HEK293 (cell line): Measurements from ENCODE around the gene HSCB.

Experiments
- CTCF ChIA-PET: fragments of 350-600 bp; formaldehyde crosslinking; extraction: SDS; loops from one replicate; lab custom pipeline; 2021; ENCODE audit warnings: antibody characterized with exemption; lab: Yijun Ruan, JAX
- POLR2A ChIA-PET: fragments of 300-600 bp; formaldehyde crosslinking; extraction: SDS; loops from one replicate; lab custom pipeline; 2020; ENCODE audit warnings: antibody characterized with exemption, inconsistent platforms; lab: Yijun Ruan, JAX
- H3K27ac ChIP-seq: fragments of 200-500 bp; sonication (Bioruptor generic); 2 replicates; pipeline ENCODE4 v1.5.1; 2014; ENCODE audit warnings: low read depth, low read length, control low read depth, inconsistent platforms; ENCODE audit errors: extremely low read depth
- H3K36me3 ChIP-seq, 2 experiments: fragments of 200-500 bp in 1 of 2; sonication (Bioruptor generic) in 1 of 2; 1 replicate in 1 of 2; 2 replicates in 1 of 2; pipeline ENCODE4 v1.5.1; 2014 to 2017; ENCODE audit warnings: inconsistent platforms in 2 of 2, low read length in 2 of 2; ENCODE audit not compliant: control insufficient read depth in 2 of 2, insufficient read depth in 1 of 2
- H3K4me1 ChIP-seq: fragments of 200-500 bp; sonication (Bioruptor generic); 2 replicates; pipeline ENCODE4 v1.5.1; 2014; ENCODE audit warnings: mild to moderate bottlenecking, low read length, inconsistent platforms; ENCODE audit not compliant: control insufficient read depth, insufficient read depth
- H3K4me3 ChIP-seq: 2 replicates; pipeline ENCODE4 v1.5.1; 2011; ENCODE audit warnings: low read depth, mild to moderate bottlenecking, control low read depth, low read length, moderate library complexity
- H3K9me3 ChIP-seq: fragments of 200-500 bp; sonication (Bioruptor generic); 2 replicates; pipeline ENCODE4 v1.5.1; 2014; ENCODE audit warnings: low read depth, low read length, inconsistent platforms; ENCODE audit not compliant: control insufficient read depth, insufficient read depth
- BCL11A ChIP-seq: fragments of 450-650 bp; formaldehyde crosslinking; IDR thresholded peaks from 2 replicates; pipeline ENCODE4 v1.5.1; 2016; ENCODE audit warnings: low read depth, missing biosample characterization, missing genetic modification characterization
- KLF9 ChIP-seq: fragments of 450-650 bp; formaldehyde crosslinking; IDR thresholded peaks from 2 replicates; pipeline ENCODE4 v1.5.1; 2016; ENCODE audit warnings: missing biosample characterization, missing genetic modification characterization, low read depth
- PRDM4 ChIP-seq: fragments of 450-650 bp; formaldehyde crosslinking; IDR thresholded peaks from 2 replicates; pipeline ENCODE4 v1.5.1; 2017; ENCODE audit warnings: missing biosample characterization, missing genetic modification characterization
- SCRT1 ChIP-seq: fragments of 450-650 bp; formaldehyde crosslinking; IDR thresholded peaks from 2 replicates; pipeline ENCODE4 v1.5.1; 2016; ENCODE audit warnings: missing biosample characterization, missing genetic modification characterization, borderline replicate concordance
- ZBTB20 ChIP-seq: fragments of 450-650 bp; formaldehyde crosslinking; IDR thresholded peaks from 2 replicates; pipeline ENCODE4 v1.5.1; 2016; ENCODE audit warnings: missing biosample characterization, missing genetic modification characterization
- ZBTB26 ChIP-seq: fragments of 450-650 bp; formaldehyde crosslinking; optimal IDR thresholded peaks from 2 replicates; pipeline ENCODE3; 2016; ENCODE audit warnings: missing biosample characterization, mild to moderate bottlenecking, missing genetic modification characterization
- ZIC2 ChIP-seq: fragments of 450-650 bp; formaldehyde crosslinking; IDR thresholded peaks from 2 replicates; pipeline ENCODE4 v1.5.1; 2016; ENCODE audit warnings: missing biosample characterization, missing genetic modification characterization
- ZNF175 ChIP-seq: fragments of 450-650 bp; formaldehyde crosslinking; IDR thresholded peaks from 2 replicates; pipeline ENCODE4 v1.5.1; 2016; ENCODE audit warnings: missing biosample characterization, missing genetic modification characterization
- ZNF2 ChIP-seq: fragments of 450-650 bp; formaldehyde crosslinking; IDR thresholded peaks from 2 replicates; pipeline ENCODE4 v1.5.1; 2016; ENCODE audit warnings: missing biosample characterization, missing genetic modification characterization
- ZNF248 ChIP-seq: fragments of 450-650 bp; formaldehyde crosslinking; IDR thresholded peaks from 2 replicates; pipeline ENCODE4 v1.5.1; 2017; ENCODE audit warnings: missing biosample characterization, missing genetic modification characterization
- ZNF266 ChIP-seq: fragments of 450-650 bp; formaldehyde crosslinking; IDR thresholded peaks from 2 replicates; pipeline ENCODE4 v1.5.1; 2016; ENCODE audit warnings: missing biosample characterization, missing genetic modification characterization, low read depth
- ZNF488 ChIP-seq: fragments of 450-650 bp; formaldehyde crosslinking; IDR thresholded peaks from 2 replicates; pipeline ENCODE4 v1.5.1; 2016; ENCODE audit warnings: missing biosample characterization, missing genetic modification characterization
- ZNF514 ChIP-seq: fragments of 450-650 bp; formaldehyde crosslinking; IDR thresholded peaks from 2 replicates; pipeline ENCODE4 v1.5.1; 2016; ENCODE audit warnings: missing biosample characterization, missing genetic modification characterization
- ZNF558 ChIP-seq: fragments of 450-650 bp; formaldehyde crosslinking; IDR thresholded peaks from 2 replicates; pipeline ENCODE4 v1.5.1; 2016; ENCODE audit warnings: missing biosample characterization, missing genetic modification characterization
- ZNF596 ChIP-seq: fragments of 450-650 bp; IDR thresholded peaks from 2 replicates; pipeline ENCODE4 v1.5.0; 2018; ENCODE audit warnings: missing biosample characterization, mild to moderate bottlenecking, missing genetic modification characterization, moderate library complexity
- ZNF664 ChIP-seq: fragments of 450-650 bp; formaldehyde crosslinking; IDR thresholded peaks from 2 replicates; pipeline ENCODE4 v1.5.1; 2016; ENCODE audit warnings: missing biosample characterization, missing genetic modification characterization
- ZNF677 ChIP-seq: fragments of 450-650 bp; IDR thresholded peaks from 2 replicates; pipeline ENCODE4 v1.5.0; 2018; ENCODE audit warnings: missing biosample characterization, mild to moderate bottlenecking, missing genetic modification characterization, moderate library complexity
- ZSCAN5A ChIP-seq: fragments of 450-650 bp; formaldehyde crosslinking; IDR thresholded peaks from 2 replicates; pipeline ENCODE4 v1.5.1; 2016; ENCODE audit warnings: missing biosample characterization, missing genetic modification characterization
- TF ChIP-seq, protein P1 (sequence below): fragments of 450-650 bp; formaldehyde crosslinking; IDR thresholded peaks from 2 replicates; pipeline ENCODE4 v1.5.1; 2016; ENCODE audit warnings: missing biosample characterization, missing genetic modification characterization
- TF ChIP-seq, protein P2 (sequence below): fragments of 450-650 bp; formaldehyde crosslinking; IDR thresholded peaks from 2 replicates; pipeline ENCODE4 v1.5.1; 2016; ENCODE audit warnings: missing biosample characterization, missing genetic modification characterization

HSCB gene

DNA sequence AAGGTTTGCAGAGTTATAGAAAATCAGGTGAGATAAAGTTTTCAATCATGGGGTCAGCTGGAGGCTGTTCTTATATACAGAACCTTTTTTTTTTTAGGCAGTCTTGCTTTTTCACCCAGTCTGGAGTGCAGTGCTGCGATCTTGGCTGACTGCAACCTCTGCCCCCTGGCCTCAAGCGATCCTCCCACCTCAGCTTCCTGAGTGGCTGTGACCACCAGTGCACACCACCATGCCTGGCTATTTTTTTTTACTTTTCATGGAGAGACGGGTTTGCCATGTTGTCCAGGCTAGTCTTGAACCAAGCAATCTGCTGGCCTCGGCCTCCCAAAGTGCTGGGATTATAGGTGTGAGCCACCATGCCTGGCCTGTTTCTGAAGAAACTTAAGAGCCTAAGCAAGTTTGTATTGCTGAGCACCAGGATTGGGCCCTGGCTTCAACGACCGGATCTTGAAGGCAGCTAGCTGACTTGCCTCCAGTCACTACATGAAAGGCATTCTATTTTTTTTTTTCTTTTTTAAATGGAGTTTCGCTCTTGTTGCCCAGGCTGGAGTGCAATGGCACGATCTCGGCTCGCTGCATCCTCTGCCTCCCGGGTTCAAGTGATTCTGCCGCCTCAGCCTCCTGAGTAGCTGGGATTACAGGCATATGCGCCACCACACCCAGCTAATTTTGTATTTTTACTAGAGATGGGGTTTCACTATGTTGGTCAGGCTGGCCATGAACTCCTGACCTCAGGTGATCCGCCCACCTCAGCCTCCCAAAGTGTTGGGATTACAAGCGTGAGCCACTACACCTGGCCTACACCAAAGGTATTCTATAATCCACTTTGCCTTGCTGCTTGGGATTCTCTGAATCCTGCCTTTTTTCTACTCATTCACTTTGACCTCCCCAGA lies 50.9 kb downstream of the HSCB start:
- ChIA-PET CTCF (interaction anchor here (0.6 to 0.9 kb wide), 5 partner anchors 15 to 980 kb away, joined by 3 to 5 read pairs (median 3); no protein-coding TSS in a partner anchor), POLR2A (interaction anchor here (1.1 to 3.6 kb wide), 2 partner anchors 7 to 16 kb away, joined by 6 to 22 read pairs; partner anchors contain the start of gene XBP1)
- H3K36me3 ChIP-seq: peaks cover 53 to 68% of the 10 kb centered on the region in 2 experiments
- no peaks in the 10 kb centered on the region for H3K9me3 ChIP-seq
- no peaks in the 10 kb centered on the region; the same call in 1 of the 2 replicates for H3K4me1 ChIP-seq
- no peak for TF ChIP-seq ZIC2 (tag by site-specific recombination)
- TF ChIP-seq ZNF2: 0 out of 2 replicates have a peak, but pooled peaks have one; percentile 29
- TF ChIP-seq KLF9 (tag by site-specific recombination): peak; percentile 47; the same call in 1 of the 2 replicates
- TF ChIP-seq, protein P1, sequence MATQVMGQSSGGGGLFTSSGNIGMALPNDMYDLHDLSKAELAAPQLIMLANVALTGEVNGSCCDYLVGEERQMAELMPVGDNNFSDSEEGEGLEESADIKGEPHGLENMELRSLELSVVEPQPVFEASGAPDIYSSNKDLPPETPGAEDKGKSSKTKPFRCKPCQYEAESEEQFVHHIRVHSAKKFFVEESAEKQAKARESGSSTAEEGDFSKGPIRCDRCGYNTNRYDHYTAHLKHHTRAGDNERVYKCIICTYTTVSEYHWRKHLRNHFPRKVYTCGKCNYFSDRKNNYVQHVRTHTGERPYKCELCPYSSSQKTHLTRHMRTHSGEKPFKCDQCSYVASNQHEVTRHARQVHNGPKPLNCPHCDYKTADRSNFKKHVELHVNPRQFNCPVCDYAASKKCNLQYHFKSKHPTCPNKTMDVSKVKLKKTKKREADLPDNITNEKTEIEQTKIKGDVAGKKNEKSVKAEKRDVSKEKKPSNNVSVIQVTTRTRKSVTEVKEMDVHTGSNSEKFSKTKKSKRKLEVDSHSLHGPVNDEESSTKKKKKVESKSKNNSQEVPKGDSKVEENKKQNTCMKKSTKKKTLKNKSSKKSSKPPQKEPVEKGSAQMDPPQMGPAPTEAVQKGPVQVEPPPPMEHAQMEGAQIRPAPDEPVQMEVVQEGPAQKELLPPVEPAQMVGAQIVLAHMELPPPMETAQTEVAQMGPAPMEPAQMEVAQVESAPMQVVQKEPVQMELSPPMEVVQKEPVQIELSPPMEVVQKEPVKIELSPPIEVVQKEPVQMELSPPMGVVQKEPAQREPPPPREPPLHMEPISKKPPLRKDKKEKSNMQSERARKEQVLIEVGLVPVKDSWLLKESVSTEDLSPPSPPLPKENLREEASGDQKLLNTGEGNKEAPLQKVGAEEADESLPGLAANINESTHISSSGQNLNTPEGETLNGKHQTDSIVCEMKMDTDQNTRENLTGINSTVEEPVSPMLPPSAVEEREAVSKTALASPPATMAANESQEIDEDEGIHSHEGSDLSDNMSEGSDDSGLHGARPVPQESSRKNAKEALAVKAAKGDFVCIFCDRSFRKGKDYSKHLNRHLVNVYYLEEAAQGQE (tag by site-specific recombination): no peak
- TF ChIP-seq ZBTB26 (tag by site-specific recombination): no peak
- no peak for TF ChIP-seq BCL11A (tag by site-specific recombination)
- TF ChIP-seq ZNF558 (tag by site-specific recombination): no peak
- TF ChIP-seq SCRT1 (tag by site-specific recombination): no peak
- no peak for TF ChIP-seq ZNF664 (tag by site-specific recombination)
- peak; percentile 91 for TF ChIP-seq ZNF677 (tag by site-specific recombination)
- TF ChIP-seq ZSCAN5A (tag by site-specific recombination): no peak
- no peak for TF ChIP-seq ZNF266
- TF ChIP-seq ZNF514 (tag by site-specific recombination): no peak
- no peak overlapping the region for H3K4me3 ChIP-seq
- H3K27ac ChIP-seq: no peak overlapping the region

GRCh38 chr22:28793976-28794584 lies 52.2 kb downstream of the HSCB start:
- Histone ChIP-seq H3K4me1 (no peaks in the 10 kb centered on the region), H3K27ac (no peak overlapping the region), H3K9me3 (no peaks in the 10 kb centered on the region), H3K36me3 (peaks cover 58 to 69% of the 10 kb centered on the region in 2 experiments), H3K4me3 (no peak overlapping the region)
- CTCF ChIA-PET: interaction anchor here (1.2 kb wide), 1 partner anchor 193 kb away, joined by 4 read pairs; no protein-coding TSS in a partner anchor
- POLR2A ChIA-PET: interaction anchor here (1.3 to 2.0 kb wide), 2 partner anchors 9 to 13 kb away, joined by 3 to 7 read pairs; no protein-coding TSS in a partner anchor
- TF ChIP-seq ZNF248 (no peak), ZBTB20 (tag by site-specific recombination) (no peak), ZNF596 (tag by site-specific recombination) (no peak), ZNF175 (tag by site-specific recombination) (no peak), PRDM4 (tag by site-specific recombination) (no peak), ZNF488 (tag by site-specific recombination) (no peak)
- TF ChIP-seq, protein P2, sequence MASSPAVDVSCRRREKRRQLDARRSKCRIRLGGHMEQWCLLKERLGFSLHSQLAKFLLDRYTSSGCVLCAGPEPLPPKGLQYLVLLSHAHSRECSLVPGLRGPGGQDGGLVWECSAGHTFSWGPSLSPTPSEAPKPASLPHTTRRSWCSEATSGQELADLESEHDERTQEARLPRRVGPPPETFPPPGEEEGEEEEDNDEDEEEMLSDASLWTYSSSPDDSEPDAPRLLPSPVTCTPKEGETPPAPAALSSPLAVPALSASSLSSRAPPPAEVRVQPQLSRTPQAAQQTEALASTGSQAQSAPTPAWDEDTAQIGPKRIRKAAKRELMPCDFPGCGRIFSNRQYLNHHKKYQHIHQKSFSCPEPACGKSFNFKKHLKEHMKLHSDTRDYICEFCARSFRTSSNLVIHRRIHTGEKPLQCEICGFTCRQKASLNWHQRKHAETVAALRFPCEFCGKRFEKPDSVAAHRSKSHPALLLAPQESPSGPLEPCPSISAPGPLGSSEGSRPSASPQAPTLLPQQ (tag by site-specific recombination): peak; percentile 31; the same call in 1 of the 2 replicates
